HG03175 (cell line): ENCODE results near the gene CA9.
"Not testable (repeated sequence)": the region's sequence is repeated elsewhere in the genome, so short reads cannot be mapped to it uniquely, and the experiment has no call there.

Source experiments
- ATAC-seq: cut with Tn5 transposase; IDR thresholded peaks from one replicate; pipeline ENCODE4 v1.9.1; 2021; ENCODE audit warnings: mild to moderate bottlenecking, moderate library complexity; ENCODE audit not compliant: unreplicated experiment

CA9 gene

DNA sequence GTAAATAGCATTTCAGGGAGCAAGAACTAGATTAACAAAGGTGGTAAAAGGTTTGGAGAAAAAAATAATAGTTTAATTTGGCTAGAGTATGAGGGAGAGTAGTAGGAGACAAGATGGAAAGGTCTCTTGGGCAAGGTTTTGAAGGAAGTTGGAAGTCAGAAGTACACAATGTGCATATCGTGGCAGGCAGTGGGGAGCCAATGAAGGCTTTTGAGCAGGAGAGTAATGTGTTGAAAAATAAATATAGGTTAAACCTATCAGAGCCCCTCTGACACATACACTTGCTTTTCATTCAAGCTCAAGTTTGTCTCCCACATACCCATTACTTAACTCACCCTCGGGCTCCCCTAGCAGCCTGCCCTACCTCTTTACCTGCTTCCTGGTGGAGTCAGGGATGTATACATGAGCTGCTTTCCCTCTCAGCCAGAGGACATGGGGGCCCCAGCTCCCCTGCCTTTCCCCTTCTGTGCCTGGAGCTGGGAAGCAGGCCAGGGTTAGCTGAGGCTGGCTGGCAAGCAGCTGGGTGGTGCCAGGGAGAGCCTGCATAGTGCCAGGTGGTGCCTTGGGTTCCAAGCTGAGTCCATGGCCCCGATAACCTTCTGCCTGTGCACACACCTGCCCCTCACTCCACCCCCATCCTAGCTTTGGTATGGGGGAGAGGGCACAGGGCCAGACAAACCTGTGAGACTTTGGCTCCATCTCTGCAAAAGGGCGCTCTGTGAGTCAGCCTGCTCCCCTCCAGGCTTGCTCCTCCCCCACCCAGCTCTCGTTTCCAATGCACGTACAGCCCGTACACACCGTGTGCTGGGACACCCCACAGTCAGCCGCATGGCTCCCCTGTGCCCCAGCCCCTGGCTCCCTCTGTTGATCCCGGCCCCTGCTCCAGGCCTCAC is at the start of gene CA9:
CA9 (plus strand) TSS at position 797 of the 893 bp plus-strand sequence; CDS start at position 829, 32 bp downstream.
- no peak for ATAC-seq

DNA sequence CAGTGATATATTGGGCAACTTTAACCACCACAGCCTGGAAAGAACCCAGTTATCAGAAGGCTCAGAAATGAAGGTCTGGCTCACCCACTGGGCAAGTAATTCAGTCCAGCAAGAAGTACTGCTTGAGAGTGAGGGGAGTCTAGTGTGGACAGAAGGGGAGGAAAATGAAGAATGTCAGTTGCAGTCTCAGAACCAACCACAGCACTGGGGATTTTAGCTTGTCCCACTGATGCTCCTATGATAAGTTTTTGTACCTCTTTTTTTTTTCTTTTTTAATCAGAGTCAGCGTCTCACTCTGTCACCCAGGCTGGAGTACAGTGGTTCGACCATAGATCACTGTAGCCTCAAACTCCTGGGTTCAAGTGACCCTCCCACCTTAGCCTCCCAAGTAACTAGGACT is 46.2 kb upstream of the CA9 start:
- no peak for ATAC-seq

DNA sequence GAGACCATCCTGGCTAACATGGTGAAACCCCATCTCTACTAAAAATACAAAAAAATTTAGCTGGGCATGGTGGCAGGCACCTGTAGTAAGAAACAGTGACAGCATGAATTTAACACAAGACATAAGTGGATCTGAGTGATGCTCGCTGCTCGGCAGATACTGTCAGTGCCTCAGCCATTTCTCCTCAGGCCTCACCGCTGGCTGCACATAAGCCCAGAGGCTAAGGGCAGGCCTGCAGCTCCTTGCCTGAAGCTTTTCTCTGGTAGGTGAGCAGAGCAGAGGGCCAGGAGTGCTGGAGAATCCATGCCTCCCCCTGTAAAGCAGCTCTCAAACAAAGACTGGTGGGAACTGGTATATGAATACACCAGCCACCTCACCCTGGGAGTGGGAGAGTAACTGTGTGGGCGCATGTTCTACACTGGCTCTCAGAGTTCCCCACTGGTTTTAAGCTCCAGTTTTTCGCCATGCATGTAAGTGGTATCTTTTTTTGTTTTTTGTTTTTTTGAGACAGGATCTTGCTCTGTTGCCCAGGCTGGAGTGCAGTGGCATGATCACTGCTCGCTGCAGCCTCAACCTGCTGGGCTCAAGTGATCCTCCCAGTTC is 45.2 kb upstream of the CA9 start:
- ATAC-seq = no peak

DNA sequence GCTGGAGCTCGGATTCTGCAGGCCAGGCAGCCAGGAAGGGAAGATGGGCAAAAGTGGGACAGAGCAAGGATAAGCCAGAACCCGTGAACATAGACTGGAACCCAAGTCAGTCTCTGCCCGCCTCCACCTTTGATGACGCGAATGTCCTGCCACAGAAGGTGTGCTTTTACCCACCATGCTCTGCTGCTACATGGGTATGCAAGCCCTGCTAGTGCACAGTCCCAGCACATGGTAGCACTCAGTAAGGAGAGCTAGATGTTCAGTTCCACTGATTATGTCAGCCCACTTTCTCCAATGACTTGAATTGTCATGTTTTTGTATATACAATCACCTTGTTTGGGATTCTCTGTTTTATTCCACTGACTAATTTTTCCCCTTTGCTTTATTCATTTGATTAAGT is 44.1 kb upstream of the CA9 start:
- ATAC-seq = no peak

DNA sequence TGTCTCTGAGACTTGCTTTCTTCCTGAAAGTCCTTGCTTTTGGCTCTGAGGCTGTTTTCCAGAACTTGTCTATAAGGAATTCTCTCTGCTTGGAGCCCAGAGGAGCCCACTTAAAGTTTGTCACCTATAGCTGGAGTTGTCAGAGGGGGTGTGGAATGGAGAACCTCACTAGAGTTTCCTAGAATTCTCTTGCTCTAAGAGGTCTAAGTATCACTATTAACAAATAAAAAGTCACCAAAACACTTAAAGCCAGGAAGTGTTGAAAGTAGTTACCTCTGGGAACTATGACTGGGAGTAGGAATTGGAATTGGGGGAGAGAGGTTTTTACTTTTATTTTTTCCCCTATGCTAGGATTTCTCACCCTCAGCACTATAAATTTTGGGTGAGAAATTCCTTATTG is 38.0 kb upstream of the CA9 start:
- ATAC-seq = no peak

DNA sequence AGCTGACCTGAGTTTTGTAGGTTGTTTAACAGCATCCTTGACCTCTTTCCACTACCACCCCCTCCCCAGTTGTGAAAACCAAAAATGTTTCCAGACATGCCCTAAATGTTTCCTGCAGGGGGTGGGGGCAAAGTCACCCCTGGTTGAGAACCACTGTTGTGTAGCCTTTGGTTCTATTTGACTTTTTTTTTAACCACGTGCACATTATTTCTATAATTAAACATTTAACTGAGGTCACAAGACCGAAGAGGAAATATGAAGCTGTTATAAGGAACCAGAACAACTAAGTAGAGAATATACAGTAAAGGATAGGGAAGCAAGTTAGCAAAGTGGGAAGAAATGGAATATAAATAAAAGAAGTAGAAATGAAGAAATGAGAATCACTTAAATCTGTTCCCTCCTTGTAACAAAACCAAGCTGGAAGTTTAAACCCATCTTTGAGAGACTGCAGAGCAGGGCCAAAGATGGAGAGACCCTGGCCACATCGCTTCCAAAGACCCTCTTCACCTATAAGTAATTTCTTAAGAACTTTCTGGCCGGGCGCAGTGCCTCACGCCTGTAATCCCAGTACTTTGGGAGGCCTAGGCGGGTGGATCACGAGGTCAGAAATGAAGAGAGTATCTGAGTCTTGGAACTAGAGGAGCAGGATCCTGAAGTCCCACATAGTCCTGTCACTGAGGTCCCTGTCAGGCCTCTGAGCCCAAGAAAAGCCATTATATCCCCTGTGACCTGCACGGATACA is 37.4 kb upstream of the CA9 start:
- no peak for ATAC-seq

DNA sequence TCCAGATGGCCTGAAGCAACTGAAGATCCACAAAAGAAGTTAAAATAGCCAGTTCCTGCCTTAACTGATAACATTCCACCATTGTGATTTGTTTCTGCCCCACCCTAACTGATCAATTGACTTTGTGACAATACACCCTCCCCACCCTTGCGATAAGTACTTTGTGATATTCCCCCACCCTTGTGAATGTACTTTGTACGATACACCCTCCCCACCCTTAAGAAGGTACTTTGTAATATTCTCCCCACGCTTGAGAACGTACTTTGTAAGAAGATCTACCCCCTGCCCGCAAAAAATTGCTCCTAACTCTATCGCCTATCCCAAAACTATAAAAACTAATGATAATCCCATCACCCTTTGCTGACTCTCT is 36.9 kb upstream of the CA9 start:
- ATAC-seq = not testable (repeated sequence)

DNA sequence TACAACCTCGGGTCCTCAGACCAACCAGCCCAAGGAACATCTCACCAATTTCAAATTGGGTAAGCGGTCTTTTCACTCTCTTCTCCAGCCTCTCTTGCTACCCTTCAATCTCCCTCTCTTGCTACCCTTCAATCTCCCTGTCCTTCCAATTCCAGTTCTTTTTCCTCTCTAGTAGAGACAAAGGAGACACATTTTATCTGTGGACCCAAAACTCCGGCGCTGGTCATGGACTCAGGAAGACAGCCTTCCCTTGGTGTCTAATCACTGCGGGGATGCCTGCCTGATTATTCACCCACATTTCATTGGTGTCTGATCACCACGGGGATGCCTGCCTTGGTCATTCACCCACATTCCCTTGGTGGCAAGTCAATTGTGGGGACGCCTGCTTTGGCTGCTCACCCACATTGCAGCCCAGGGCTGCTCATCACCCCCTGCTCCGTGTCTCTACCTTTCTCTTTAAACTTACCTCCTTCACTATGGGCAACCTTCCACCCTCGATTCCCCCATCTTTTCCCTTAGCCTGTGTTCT is 36.2 kb upstream of the CA9 start:
- not testable (repeated sequence) for ATAC-seq

DNA sequence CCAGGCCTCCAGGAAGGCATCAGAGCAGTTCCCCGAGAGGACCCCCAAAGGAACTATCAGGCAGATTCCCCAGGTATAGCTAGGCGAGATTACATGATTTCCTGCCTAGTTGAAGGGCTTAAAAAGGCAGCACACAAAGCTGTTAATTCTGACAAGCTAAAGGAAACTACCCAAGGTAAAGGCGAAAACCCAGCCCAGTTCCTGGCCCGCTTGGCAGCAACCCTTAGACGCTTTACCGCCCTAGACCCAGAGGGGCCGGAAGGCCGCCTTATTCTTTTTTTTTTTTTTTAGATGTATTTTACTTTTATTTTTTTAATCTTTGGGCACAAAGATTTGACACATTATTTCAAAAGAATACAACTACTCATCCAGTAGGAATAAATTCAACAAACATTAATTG is 35.0 kb upstream of the CA9 start:
- ATAC-seq = not testable (repeated sequence)

DNA sequence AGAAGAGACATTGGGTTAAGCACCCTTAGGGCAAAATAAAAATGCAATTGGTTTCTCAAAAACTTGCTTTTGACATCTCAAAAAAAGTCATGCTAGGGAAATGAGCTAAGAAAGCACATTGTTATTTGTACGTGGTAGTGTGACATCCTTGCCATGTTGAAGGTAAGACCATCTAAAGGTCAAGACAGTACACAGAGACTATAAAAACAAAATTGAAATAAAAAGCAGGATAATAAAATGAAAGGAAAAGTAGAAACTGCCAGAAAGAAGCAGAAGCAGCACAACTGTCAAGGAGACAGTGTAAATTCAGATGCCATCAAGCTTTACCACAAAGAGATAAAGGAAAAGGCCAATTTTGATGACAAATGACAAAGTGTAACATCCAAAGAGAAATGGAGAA is 34.5 kb upstream of the CA9 start:
- ATAC-seq = not testable (repeated sequence)

DNA sequence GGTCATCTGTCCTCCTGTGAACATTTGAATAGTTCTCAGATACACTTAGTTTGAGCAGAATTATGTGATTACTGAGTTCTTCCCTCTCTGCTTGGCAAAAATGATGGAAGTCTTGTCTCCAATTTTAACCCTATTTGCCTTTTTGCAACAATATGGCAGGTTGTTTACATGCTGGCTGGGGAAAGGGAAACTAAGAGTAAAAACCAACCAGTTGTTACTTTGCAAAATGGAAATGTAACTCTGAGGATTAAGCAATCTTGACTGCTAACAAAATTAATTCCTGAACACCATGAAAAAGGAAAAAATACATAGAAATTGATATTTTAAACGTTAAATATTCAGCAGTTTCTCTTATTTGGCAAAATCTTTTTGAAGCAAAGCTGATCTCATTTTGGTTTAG is 34.1 kb upstream of the CA9 start:
- no peak for ATAC-seq

DNA sequence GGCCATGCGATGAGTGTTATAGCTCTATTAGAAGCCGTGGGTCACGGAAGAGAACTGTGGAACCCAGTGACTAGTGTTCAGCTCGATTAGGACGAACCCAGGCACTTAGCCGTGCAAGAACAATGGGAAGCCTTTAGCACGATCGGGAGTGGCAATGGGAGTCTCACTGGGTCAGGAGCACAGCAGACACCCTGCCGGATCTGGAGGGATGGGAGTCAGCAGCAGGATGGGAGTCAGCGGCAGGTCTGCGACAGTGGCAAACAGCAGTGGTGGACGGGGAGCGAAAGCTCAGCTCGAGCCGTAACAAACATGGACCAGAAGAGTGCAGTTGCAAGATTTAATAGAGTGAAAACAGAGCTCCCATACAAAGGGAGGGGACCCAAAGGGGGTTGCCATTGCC is 33.3 kb upstream of the CA9 start:
- not testable (repeated sequence) for ATAC-seq

DNA sequence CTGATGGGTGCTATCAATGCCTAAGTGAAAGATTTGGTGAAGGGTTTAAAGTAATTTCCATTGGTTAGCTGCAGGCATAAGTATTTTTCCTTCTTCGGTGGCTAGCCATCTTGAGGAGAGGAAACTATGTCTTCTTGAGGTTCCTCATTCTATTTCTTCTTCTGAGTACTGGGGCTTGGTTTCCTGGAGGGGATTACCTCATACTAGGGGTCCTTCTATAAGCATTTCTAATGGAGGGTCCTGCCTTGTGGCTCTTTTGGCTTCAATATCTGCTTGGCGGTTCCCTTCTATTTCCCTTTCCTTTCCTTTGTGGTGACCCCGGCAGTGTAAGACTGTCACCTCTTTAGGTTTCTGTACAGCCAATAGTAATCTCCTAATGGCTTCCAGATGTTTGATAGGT is 32.2 kb upstream of the CA9 start:
- ATAC-seq = not testable (repeated sequence)

DNA sequence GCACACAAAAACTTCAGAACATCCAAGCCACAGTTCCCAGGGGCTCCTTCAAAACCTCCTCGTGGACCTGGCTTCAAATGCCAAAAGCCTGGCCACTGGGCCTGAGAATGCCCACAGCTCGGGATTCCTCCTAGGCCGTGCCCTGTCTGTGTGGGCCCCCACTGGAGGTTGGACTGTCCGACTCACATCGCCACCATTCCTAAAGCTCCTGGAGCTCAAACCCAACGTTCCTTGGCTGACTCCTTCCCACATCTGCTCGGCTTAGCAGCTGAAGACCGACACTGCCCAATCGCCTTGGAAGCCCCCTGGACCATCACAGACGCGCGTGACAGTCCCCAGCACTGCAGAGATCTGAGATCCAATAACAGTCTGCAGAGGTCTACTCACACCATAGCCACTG is 30.7 kb upstream of the CA9 start:
- ATAC-seq = no peak

DNA sequence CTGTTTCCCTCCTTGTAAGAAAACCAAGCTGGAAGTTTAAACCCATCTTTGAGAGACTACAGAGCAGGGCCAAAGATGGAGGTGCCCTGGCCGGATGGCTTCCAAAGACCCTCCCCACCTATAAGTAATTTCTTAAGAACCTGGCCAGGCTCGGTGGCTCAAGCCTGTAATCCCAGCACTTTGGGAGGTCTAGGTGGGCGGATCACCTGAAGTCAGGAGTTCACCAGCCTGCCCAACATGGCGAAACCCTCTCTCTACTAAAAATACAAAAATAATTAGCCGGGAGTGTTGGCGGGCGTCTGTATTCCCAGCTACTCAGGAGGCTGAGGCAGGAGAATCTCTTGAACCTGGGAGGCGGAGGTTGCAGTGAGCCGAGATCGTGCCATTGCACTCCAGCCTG is 28.0 kb upstream of the CA9 start:
- ATAC-seq = not testable (repeated sequence)

DNA sequence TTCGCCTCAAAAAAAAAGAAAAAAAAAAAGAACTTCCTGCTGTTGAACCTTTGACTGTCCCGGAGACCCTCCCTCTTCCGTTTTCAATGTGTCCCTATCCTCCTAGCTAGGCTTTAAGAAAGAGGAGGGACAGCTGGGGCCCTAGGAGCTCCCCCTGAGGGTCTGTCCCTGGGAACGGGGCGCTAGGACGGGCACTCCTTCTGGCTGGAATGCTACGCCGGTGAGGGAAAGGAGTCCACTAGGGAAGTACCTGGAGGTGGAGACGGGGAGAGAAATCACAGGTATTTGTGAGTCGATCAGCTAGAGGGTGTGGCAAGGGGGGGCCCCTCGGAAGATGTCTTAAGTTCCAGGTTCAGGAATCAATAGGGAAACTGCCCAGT is 27.6 kb upstream of the CA9 start:
- ATAC-seq = no peak

DNA sequence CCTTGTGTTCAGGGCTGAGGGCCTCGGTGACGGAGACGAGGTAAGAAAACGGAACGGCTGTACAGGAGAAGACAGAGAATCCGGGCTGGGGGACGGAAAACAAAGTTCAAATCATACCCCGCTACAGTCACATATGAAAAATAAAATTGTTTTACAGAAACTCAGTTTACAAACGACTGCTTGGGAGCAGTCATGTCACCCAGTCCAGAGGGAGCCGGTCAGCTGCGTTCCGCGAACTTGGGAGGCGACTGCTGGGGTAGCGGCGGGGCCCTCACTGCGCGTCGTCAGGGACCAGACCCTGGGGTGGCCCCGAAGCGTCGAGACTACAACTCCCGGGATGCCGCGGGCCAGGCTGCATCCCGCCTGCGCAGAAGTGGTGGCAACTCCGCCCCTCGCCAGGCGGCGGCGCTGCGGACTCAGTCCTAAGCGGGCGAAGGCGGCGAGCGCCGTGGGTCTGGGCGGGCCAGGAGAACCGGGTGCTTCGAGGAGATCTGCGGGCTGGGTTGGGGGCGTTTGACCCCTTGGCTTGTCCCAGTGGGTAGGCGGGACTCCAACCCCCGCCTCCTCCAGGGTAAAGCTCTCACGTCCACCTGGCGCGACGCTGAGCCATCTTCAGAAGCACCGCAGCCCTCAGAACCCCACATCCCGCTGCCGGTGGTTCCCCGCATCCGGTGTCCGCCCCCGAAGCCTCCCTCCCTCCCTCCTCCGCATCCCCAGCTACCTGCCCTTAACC is 27.0 kb upstream of the CA9 start:
- ATAC-seq = peak; percentile 88

DNA sequence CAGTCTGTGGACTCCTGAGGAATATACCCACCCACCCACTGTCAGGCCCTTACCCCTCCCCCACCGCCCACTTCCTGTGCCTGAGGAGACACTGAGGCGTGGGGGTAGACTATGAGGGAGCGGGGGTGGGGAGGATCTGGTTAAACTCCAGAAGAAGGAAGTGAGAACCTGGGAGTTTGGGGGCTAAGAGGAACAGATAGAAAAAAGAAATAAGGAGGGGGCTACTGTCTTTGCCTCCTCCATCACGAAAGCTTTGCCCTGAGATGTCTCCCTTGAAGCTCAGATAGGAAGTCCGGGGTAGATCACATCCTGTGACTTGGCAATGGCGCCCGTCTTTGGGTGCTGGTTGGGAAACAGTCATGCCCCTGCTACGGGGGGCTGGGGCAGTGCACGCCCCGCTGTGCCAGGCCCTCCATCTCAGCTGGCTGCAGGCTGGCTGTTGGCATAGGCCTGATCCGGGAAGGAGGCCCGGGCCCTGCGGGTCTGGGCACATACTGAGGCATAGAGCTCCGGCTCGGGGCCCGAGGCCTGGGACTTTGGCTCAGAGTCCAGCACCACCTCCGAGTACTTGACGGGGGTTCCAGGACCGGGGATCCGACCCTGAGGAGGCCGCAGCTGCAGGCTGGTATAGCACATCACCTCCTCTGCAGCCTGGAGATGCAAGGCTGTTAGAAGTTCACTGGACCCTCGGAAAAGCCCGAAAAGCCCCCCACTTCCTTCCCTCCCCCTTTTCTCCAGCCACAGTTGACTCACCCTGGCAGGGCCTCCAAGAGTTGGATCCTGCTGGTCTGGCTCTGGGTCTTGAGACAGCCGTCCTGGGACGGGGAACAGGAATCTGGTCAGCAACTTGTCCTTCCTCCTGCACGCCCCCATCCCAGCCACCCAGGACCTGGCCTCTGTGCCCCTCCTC is 24.0 kb upstream of the CA9 start:
- ATAC-seq = no peak

DNA sequence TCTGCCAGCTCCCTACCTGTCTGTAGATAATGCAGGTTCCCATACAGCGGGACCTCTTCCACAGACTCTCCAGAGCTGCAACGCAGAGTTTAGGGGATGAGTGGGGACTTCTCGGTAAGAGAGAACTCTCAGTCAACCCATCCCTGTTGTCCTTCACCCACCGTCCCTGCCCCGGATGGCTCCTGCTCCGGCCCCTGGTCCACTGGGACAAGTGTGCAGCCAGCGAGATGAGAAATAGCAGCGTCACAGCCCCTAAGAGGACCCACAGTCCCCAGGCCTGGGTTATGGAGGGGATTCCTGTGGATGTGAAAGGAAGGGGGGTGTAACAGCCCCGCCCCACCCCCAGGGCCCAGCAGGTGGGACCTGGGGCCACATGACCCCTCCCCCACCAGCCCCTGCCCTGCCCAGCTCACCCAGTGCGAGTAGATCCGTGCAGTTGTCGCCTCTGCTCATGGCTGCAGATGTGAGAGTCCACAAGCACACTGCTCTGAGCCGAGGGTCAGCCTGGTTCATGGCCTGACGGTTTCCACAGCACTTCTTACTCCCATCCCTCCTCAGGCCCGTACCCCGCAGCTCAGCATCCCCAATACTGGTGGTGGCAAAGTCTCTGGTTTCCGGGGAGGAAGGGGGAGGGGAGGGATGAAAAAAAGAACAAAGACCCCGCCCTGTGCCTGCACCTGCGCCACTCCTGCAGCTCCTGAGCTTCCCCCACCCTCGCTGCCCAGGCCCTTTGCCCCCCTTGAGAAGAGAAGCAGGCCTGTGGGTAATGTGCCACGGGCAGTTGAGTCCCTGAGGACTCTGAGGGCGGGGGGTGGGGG is 23.2 kb upstream of the CA9 start, which contains the start of gene SIT1:
SIT1 (minus strand) TSS at position 591 of the 818 bp plus-strand sequence; CDS start at position 513, 78 bp downstream.
- no peak for ATAC-seq
